GM12892 (cell line): ENCODE data around the gene PAXX.
A peak's percentile ranks its signal among the peaks of the same experiment; 100 is the strongest.

Source experiments
- DNase-seq: peaks from one replicate; pipeline ENCODE4 v3.0.0; 2011; ENCODE audit not compliant: insufficient read length
- FAIRE-seq: peaks from 2 replicates; lab custom pipeline; 2011; peaks lifted over from hg19 to GRCh38; lab: Jason Lieb, UNC
- POLR2A ChIP-seq: IDR thresholded peaks from 2 replicates; pipeline ENCODE4 v1.6.1; 2011; ENCODE audit warnings: low read depth, low read length, control low read depth
- POLR2AphosphoS5 ChIP-seq: IDR thresholded peaks from 2 replicates; pipeline ENCODE4 v1.6.1; 2011; ENCODE audit warnings: low read depth, low read length, control low read depth
- TAF1 ChIP-seq: IDR thresholded peaks from 2 replicates; pipeline ENCODE4 v1.6.1; 2011; ENCODE audit warnings: low read depth, mild to moderate bottlenecking, control low read depth, low read length, borderline replicate concordance

Gene PAXX

GRCh38 chr9:137021568-137021978 is 29.4 kb downstream of the PAXX start:
- FAIRE-seq (no peak), DNase-seq (no peak)
- TF ChIP-seq TAF1 (no peak), POLR2A (no peak), POLR2AphosphoS5 (no peak)

GRCh38 chr9:137021979-137022661 is 29.9 kb downstream of the PAXX start:
- no peak for TF ChIP-seq POLR2A
- no peak for TF ChIP-seq POLR2AphosphoS5
- TF ChIP-seq TAF1 = no peak
- DNase-seq (peak; percentile 63), FAIRE-seq (peak; percentile 71)

GRCh38 chr9:137022662-137023008 is 30.4 kb downstream of the PAXX start:
- DNase-seq (no peak), FAIRE-seq (no peak)
- no peak for TF ChIP-seq POLR2AphosphoS5
- no peak for TF ChIP-seq POLR2A
- no peak for TF ChIP-seq TAF1

GRCh38 chr9:137023157-137023556 is 30.9 kb downstream of the PAXX start:
- FAIRE-seq (no peak), DNase-seq (no peak)
- TF ChIP-seq POLR2AphosphoS5 (no peak), POLR2A (no peak)

GRCh38 chr9:137023583-137023991 is 31.4 kb downstream of the PAXX start:
- DNase-seq (no peak), FAIRE-seq (no peak)
- TF ChIP-seq POLR2A (no peak), TAF1 (no peak), POLR2AphosphoS5 (no peak)

DNA sequence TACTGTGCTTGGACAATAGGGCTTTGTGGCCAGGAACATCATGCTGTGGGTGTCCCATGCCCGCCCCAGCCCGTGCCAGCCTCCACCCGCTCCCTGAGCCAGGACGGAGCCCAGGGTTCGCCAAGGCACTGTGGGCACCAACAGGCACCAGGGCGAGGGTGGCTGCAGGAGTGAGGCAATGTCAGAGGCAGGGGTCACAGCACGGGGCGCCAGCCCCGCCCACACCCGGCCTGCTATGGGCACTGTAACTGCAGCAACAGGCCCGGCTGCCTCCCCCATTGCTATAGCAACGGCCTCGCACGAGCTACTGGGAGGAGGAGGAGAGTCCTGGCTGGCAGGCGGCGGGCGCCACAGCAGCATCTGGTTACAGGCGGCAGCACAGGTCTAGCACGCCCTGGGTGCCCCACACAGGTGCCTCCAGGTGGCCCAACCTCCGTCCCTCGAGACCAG is 33.3 kb downstream of the PAXX start:
- no peak for DNase-seq
- FAIRE-seq = no peak
- TF ChIP-seq POLR2AphosphoS5 (no peak), TAF1 (no peak), POLR2A (no peak)

DNA sequence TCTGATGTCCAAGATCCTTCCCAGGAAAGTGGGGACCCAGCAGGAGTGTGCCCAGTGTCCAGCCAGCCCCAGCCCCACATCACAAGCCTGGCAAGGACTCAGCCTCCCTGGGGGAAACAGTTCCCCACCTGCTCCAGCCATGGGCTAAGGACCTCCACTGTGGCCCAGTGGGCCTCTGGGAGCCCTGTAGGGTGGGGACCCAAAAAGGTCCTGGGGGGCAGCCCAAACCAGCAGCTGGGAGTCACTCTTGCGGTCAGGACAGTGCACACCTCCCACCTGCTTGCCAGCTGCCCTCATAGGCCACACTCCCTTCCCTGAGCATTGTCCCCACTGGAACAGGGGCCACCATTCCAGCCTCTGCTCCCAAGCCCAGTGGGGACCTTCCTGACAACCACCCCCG is 34.2 kb downstream of the PAXX start:
- TF ChIP-seq TAF1 = no peak
- no peak for TF ChIP-seq POLR2AphosphoS5
- TF ChIP-seq POLR2A = no peak
- no peak for DNase-seq
- FAIRE-seq = no peak

DNA sequence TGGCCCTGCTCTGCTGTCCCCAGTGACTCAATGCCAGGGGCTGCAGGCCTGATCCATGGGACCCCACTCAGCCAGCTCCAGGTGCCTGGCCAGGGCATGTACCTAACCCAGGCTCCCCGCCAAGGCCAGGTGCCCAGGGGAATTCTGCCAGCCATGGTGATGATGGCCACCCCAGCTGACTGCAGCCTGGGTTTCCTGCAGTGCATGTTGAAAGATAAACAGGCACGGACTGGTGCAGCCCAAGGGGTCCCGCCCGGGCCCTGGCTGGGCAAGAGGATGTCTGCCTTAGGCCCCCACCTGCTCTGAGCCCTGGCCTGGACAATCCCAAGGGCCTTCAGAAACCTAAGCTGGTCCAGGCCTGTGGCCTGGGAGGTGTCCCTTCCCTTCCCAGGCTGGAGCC is 34.6 kb downstream of the PAXX start:
- FAIRE-seq (no peak), DNase-seq (no peak)
- TF ChIP-seq POLR2A (no peak), POLR2AphosphoS5 (no peak), TAF1 (no peak)

GRCh38 chr9:137027369-137028262 is 35.4 kb downstream of the PAXX start, which contains the start of gene ABCA2:
TSS of gene ABCA2 (minus strand) at chr9:137028237. CDS start at chr9:137028140, 97 bp downstream.
- DNase-seq = no peak
- FAIRE-seq = no peak
- TF ChIP-seq POLR2A = no peak
- no peak for TF ChIP-seq TAF1
- TF ChIP-seq POLR2AphosphoS5 = no peak

DNA sequence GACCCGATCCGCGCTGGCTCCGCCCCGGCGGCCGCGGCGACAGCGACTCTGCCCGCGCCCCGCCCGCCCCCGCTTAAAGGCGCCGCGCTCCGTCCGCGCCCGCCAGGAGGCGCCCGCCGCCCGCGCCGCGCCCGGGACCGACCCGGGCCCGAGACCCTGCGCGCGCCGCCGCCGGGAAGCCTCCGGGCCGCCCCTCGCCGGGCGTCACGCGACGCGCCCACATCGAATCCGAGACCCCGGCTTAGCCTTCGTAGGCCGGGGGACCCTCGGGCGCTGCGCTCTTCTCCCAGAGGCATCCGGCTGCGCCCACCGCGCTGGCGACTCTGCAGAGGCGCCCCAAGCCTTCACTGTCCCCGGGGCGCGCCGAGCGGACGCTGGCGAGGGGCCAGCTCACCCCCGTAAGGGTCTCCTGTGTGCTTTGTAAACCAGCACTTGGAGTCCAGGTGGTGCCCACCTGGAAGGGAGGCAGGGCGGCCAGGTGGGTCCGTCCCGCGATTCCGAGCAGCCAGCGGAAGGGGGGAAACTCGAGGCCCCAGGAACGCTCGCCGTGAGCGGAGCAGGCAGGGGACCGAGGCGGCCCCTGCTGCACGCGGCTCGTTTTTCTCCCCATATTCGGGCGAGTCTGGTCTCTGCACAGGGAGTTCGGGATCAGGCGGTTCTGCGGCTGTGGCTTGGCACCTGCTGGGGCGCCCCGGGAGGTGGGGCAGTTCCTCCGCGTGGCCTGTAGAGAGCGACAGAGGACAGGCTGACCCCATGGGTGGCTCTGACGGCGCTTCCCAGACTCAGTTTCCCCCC is 36.2 kb downstream of the PAXX start:
- TF ChIP-seq POLR2A = no peak
- TF ChIP-seq POLR2AphosphoS5 = no peak
- TF ChIP-seq TAF1 = no peak
- DNase-seq = peak; percentile 70
- peak; percentile 51 for FAIRE-seq
